Osteocyte (in vitro differentiated cells): ENCODE measurements around the gene GALC. TPM values are rescaled to one million over a fixed set of nuclear protein-coding genes. Genes with fewer than 3 reads are reported as not detected.

Experiments used
- DNase-seq: peaks from one replicate; pipeline ENCODE4 v3.0.0; 2021; ENCODE audit warnings: mixed read lengths; ENCODE audit not compliant: unreplicated experiment; ENCODE audit errors: extremely low spot score
- H3K27ac Mint-ChIP-seq: one replicate; pipeline ENCODE4 v1.8.0; 2021; ENCODE audit warnings: mild to moderate bottlenecking, mixed read lengths; ENCODE audit not compliant: unreplicated experiment
- H3K27me3 Mint-ChIP-seq: one replicate; pipeline ENCODE4 v1.8.0; 2021; ENCODE audit warnings: mixed read lengths; ENCODE audit not compliant: unreplicated experiment
- H3K36me3 Mint-ChIP-seq: one replicate; pipeline ENCODE4 v1.8.0; 2021; ENCODE audit warnings: mixed read lengths; ENCODE audit not compliant: unreplicated experiment
- H3K4me1 Mint-ChIP-seq: one replicate; pipeline ENCODE4 v1.8.0; 2021; ENCODE audit warnings: mixed read lengths; ENCODE audit not compliant: unreplicated experiment
- H3K4me3 Mint-ChIP-seq: one replicate; pipeline ENCODE4 v1.8.0; 2021; ENCODE audit warnings: mild to moderate bottlenecking, moderate library complexity, mixed read lengths; ENCODE audit not compliant: unreplicated experiment
- H3K9me3 Mint-ChIP-seq: one replicate; pipeline ENCODE4 v1.8.0; 2021; ENCODE audit warnings: mixed read lengths; ENCODE audit not compliant: unreplicated experiment
- CTCF ChIP-seq: fragments of 200-600 bp; sonication (generic); IDR thresholded peaks from 2 replicates; pipeline ENCODE4 v1.5.0; 2021; ENCODE audit warnings: antibody characterized with exemption, mild to moderate bottlenecking, moderate library complexity
- total RNA-seq: library from RNA; stranded (reverse); gene quantifications from 2 replicates; pipeline ENCODE4 v1.2.1, GENCODE V29; 2021

Gene GALC
- total RNA-seq, 1 donor from 2014 or later, result 15.8 TPM

GRCh38 chr14:88008039-88008742 lies 15.2 kb upstream of the GALC start:
- Mint-ChIP-seq H3K4me3 (no peak overlapping the region), H3K27ac (no peak overlapping the region), H3K27me3 (peaks cover 33% of the 10 kb centered on the region), H3K9me3 (no peaks in the 10 kb centered on the region), H3K36me3 (no peaks in the 10 kb centered on the region), H3K4me1 (no peaks in the 10 kb centered on the region)
- TF ChIP-seq CTCF, result no peak
- DNase-seq, result no peak

- peaks cover 36% of the 10 kb centered on the region for H3K27me3 Mint-ChIP-seq
- no peak overlapping the region for H3K4me3 Mint-ChIP-seq
- H3K36me3 Mint-ChIP-seq, result no peaks in the 10 kb centered on the region
- no peaks in the 10 kb centered on the region for H3K4me1 Mint-ChIP-seq
- no peak for TF ChIP-seq CTCF
- DNase-seq, result no peak
- no peak overlapping the region for H3K27ac Mint-ChIP-seq
- no peaks in the 10 kb centered on the region for H3K9me3 Mint-ChIP-seq
Measured at GRCh38 chr14:88007608-88008007, 14.6 kb upstream of the GALC start.

GRCh38 chr14:88005978-88006851 lies 13.2 kb upstream of the GALC start:
- Mint-ChIP-seq H3K27me3 (peaks cover 38% of the 10 kb centered on the region), H3K36me3 (no peaks in the 10 kb centered on the region), H3K27ac (no peak overlapping the region), H3K9me3 (no peaks in the 10 kb centered on the region), H3K4me1 (no peaks in the 10 kb centered on the region), H3K4me3 (no peak overlapping the region)
- TF ChIP-seq CTCF, result no peak
- no peak for DNase-seq

GRCh38 chr14:88005050-88005481 lies 12.1 kb upstream of the GALC start, which contains the start of gene GPR65:
Gene GPR65, plus strand, starts transcription at chr14:88005135. Its CDS starts 5,713 bp downstream, at chr14:88010848.
- Mint-ChIP-seq H3K27me3 (peaks cover 38% of the 10 kb centered on the region), H3K4me3 (no peak within 1 kb of the TSS), H3K9me3 (no peaks in the 10 kb centered on the region), H3K27ac (no peak within 1 kb of the TSS), H3K36me3 (no peaks in the 10 kb centered on the region), H3K4me1 (no peaks in the 10 kb centered on the region)
- DNase-seq, result no peak
- no peak for TF ChIP-seq CTCF

GRCh38 chr14:88004506-88005036 lies 11.6 kb upstream of the GALC start:
- Mint-ChIP-seq H3K9me3 (no peaks in the 10 kb centered on the region), H3K4me3 (no peak overlapping the region), H3K36me3 (no peaks in the 10 kb centered on the region), H3K27ac (no peak overlapping the region), H3K4me1 (no peaks in the 10 kb centered on the region), H3K27me3 (peaks cover 42% of the 10 kb centered on the region)
- TF ChIP-seq CTCF, result no peak
- DNase-seq, result no peak
